Urinary bladder (tissue), 4 donors: Measurements from ENCODE around the gene SLC44A3. TPM values are rescaled to one million over a fixed set of nuclear protein-coding genes. Genes with fewer than 3 reads are reported as not detected.

Source experiments
- DNase-seq: peaks from one replicate; pipeline ENCODE4 v3.0.0-alpha.2; 2015; ENCODE audit errors: extremely low spot score
- H3K27ac ChIP-seq: one replicate; pipeline ENCODE4 v1.5.1; 2013; ENCODE audit warnings: low read depth, mild to moderate bottlenecking, moderate library complexity
- H3K36me3 ChIP-seq: one replicate; pipeline ENCODE4 v1.6.1; 2013; ENCODE audit warnings: mild to moderate bottlenecking, moderate library complexity; ENCODE audit not compliant: insufficient read depth
- H3K4me1 ChIP-seq: one replicate; pipeline ENCODE4 v1.6.1; 2013; ENCODE audit warnings: mild to moderate bottlenecking, moderate library complexity; ENCODE audit not compliant: insufficient read depth
- H3K4me3 ChIP-seq: one replicate; pipeline ENCODE4 v1.5.1; 2013; ENCODE audit warnings: low read depth, low read length
- WGBS: extraction: QIAGEN DNeasy Blood & Tissue Kit; methylation state at CpG from one replicate; pipeline ENCODE4 v1.1.7; 2013; 5-methylcytosine and 5-hydroxymethylcytosine counted together
- polyA plus RNA-seq: library from polyadenylated mRNA; stranded (reverse); fragments of 200-250 nt; gene quantifications from one replicate; pipeline ENCODE4 v1.2.3, GENCODE V29; 2013
- total RNA-seq: library from RNA; depleted of rRNA; stranded (reverse); fragments of >200 nt; gene quantifications from one replicate; pipeline ENCODE4 v1.2.3, GENCODE V29; 2014
- donor health status: healthy with polysubstance abuse.
- donor health status: healthy.

SLC44A3 gene
- total and polyA plus RNA-seq, 2 donors = 9.4 to 11.8 TPM

GRCh38 chr1:94859174-94859573 lies 39.0 kb downstream of the SLC44A3 start:
- no peak for DNase-seq
- Histone ChIP-seq H3K27ac (no peak overlapping the region), H3K4me3 (no peak overlapping the region), H3K36me3 (no peaks in the 10 kb centered on the region), H3K4me1 (peaks cover 2% of the 10 kb centered on the region)
- WGBS = 42% methylated on average over 2 of the region's 2 CpGs

GRCh38 chr1:94862718-94863117 lies 42.6 kb downstream of the SLC44A3 start:
- no peak for DNase-seq
- Histone ChIP-seq H3K36me3 (no peaks in the 10 kb centered on the region), H3K27ac (peak overlapping the region; percentile 61), H3K4me3 (no peak overlapping the region), H3K4me1 (peaks cover 5% of the 10 kb centered on the region)
- WGBS = 93% methylated on average over 2 of the region's 2 CpGs

DNA sequence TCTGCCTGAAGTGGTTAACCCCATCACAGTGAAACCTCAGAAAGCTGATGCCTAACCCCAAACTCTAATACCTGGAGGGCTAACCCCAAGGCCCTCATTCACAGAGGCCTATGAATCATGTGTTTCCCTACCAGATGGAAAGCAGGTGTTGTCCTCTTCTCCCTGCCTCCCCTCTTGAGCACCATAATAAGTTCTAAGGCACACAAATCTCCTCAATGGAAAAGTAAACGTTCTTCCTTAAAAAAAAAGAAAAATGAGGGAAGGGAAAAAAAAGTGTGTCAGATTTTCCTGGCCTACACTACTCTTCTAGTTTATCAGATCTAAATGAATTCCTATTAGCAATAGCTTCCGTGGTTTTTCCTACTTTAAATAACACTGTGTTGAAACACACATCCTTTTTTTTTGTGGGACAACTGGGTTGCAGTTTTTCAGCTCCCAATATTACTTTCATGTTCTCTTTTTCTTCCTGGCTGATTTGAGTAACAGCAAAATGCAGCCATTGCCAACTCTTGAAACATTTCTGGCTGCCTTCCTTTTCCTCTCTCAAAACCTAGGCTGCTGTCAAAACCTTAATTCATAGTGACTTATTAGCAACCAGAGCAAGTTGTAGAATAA lies 43.2 kb downstream of the SLC44A3 start:
- H3K4me3 ChIP-seq = no peak overlapping the region
- H3K36me3 ChIP-seq = no peaks in the 10 kb centered on the region
- DNase-seq = no peak
- peak overlapping the region; percentile 61 for H3K27ac ChIP-seq
- peaks cover 5% of the 10 kb centered on the region for H3K4me1 ChIP-seq
- 1% methylated on average over 2 of the region's 2 CpGs for WGBS

- H3K4me3 ChIP-seq = no peak overlapping the region
- H3K4me1 ChIP-seq = peaks cover 5% of the 10 kb centered on the region
- peak overlapping the region; percentile 44 for H3K27ac ChIP-seq
- H3K36me3 ChIP-seq = no peaks in the 10 kb centered on the region
- WGBS = 17% methylated on average over 4 of the region's 4 CpGs
- no peak for DNase-seq
These were observed 43.8 kb downstream of the SLC44A3 start for GRCh38 chr1:94863919-94864318.

- Histone ChIP-seq H3K27ac (no peak overlapping the region), H3K4me1 (peaks cover 5% of the 10 kb centered on the region), H3K36me3 (no peaks in the 10 kb centered on the region), H3K4me3 (no peak overlapping the region)
- WGBS = 35% methylated on average over 9 of the region's 9 CpGs
- DNase-seq = no peak
These were observed 44.7 kb downstream of the SLC44A3 start for GRCh38 chr1:94864821-94865220.

- DNase-seq = no peak
- no peak overlapping the region for H3K4me3 ChIP-seq
- 45% methylated on average over 4 of the region's 4 CpGs for WGBS
- H3K36me3 ChIP-seq = no peaks in the 10 kb centered on the region
- H3K4me1 ChIP-seq = peaks cover 5% of the 10 kb centered on the region
- H3K27ac ChIP-seq = no peak overlapping the region
These were observed 45.2 kb downstream of the SLC44A3 start for GRCh38 chr1:94865360-94865759.

- Histone ChIP-seq H3K4me3 (no peak overlapping the region), H3K4me1 (peaks cover 5% of the 10 kb centered on the region), H3K27ac (no peak overlapping the region), H3K36me3 (no peaks in the 10 kb centered on the region)
- no peak for DNase-seq
- WGBS = 73% methylated on average over 4 of the region's 4 CpGs
These were observed 46.1 kb downstream of the SLC44A3 start for GRCh38 chr1:94866164-94866807.

DNA sequence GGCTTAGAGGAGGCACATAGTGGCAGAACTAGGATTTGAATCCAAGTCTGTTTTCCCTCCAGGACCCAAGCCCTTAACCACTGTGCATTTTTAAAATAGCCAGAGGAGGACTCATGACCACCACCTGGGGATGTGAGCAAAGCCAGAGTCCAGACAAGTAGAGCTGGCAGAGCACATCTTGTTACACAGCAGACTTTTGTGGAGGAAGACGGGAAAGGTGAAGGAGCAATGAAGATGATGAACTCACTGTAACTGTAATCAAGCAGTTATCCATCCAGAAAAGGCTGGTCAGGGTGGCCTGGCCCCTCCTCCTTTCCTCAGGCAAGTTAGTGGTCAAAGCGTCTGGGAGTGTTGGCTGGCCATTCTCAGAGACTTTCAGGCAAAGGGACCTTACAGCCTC lies 50.9 kb downstream of the SLC44A3 start:
- 85% methylated on average over 2 of the region's 2 CpGs for WGBS
- H3K36me3 ChIP-seq = no peaks in the 10 kb centered on the region
- no peak overlapping the region for H3K4me3 ChIP-seq
- DNase-seq = no peak
- no peaks in the 10 kb centered on the region for H3K4me1 ChIP-seq
- no peak overlapping the region for H3K27ac ChIP-seq

GRCh38 chr1:94872771-94873495 lies 52.8 kb downstream of the SLC44A3 start:
- H3K4me1 ChIP-seq = no peaks in the 10 kb centered on the region
- H3K36me3 ChIP-seq = no peaks in the 10 kb centered on the region
- no peak for DNase-seq
- no peak overlapping the region for H3K4me3 ChIP-seq
- 60% methylated on average over 4 of the region's 4 CpGs for WGBS
- H3K27ac ChIP-seq = no peak overlapping the region

GRCh38 chr1:94873520-94874351 lies 53.6 kb downstream of the SLC44A3 start:
- 37% methylated on average over 7 of the region's 7 CpGs for WGBS
- Histone ChIP-seq H3K27ac (peak overlapping the region; percentile 6), H3K36me3 (no peaks in the 10 kb centered on the region), H3K4me1 (no peaks in the 10 kb centered on the region), H3K4me3 (no peak overlapping the region)
- DNase-seq = no peak

DNA sequence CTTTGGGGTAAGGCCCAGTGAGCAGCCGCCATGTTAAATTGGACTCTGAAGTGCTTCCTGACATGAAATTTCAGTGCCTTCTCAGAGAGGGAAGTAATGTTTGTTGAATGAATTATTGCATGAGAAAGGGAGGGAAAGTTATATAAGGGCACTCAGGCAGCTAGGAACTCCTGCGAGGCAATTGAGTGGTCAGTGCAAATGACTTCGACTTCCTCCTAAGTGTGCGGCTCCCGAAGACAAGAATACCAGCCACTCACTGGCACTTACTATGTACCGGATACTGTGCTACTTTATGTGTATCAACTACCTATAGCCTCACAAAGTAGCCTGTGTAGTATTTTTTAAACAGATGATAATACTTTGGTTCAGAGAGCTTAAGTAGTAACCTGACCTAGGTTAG lies 54.3 kb downstream of the SLC44A3 start:
- 97% methylated on average over 6 of the region's 6 CpGs for WGBS
- DNase-seq = no peak
- H3K27ac ChIP-seq = peak overlapping the region; percentile 6

GRCh38 chr1:94875794-94876193 lies 55.6 kb downstream of the SLC44A3 start:
- H3K4me1 ChIP-seq = no peaks in the 10 kb centered on the region
- no peaks in the 10 kb centered on the region for H3K36me3 ChIP-seq
- H3K27ac ChIP-seq = no peak overlapping the region
- no peak for DNase-seq
- H3K4me3 ChIP-seq = no peak overlapping the region
- 84% methylated on average over 4 of the region's 4 CpGs for WGBS

More for the DNA sequence above, 54.3 kb downstream of the SLC44A3 start:
- Histone ChIP-seq H3K4me1 (no peaks in the 10 kb centered on the region), H3K36me3 (no peaks in the 10 kb centered on the region), H3K4me3 (no peak overlapping the region)

DNA sequence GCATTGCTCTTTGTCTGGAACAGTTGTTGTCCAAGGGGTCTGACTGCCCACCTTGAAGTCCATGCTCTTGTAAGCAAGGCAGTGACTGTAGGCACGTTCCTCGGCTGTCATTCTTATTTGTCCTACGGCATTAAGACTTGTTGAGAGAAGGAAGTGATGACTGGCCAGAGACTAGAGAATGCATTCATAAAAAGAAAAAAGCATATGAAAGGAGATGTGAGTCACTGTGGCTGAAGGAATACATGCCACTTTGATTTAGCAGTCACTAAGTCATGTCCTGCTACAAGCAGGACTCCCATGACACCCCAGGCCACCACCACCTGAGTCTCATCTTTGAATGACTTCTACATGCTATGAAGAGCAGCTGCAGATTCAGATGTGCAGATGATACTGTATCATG lies 56.2 kb downstream of the SLC44A3 start:
- Histone ChIP-seq H3K4me1 (no peaks in the 10 kb centered on the region), H3K36me3 (no peaks in the 10 kb centered on the region), H3K4me3 (no peak overlapping the region), H3K27ac (no peak overlapping the region)
- DNase-seq = no peak
- WGBS = 75% methylated on average over 3 of the region's 3 CpGs
